Measurements from ENCODE around the gene CHSY3. TPM values are rescaled to one million over a fixed set of nuclear protein-coding genes. Genes with fewer than 3 reads are reported as not detected.

CHSY3 gene
- total RNA-seq, 1 experiment from 2014 or later: 0.24 TPM

- Histone ChIP-seq H3K36me3 (no peaks in the 10 kb centered on the region), H3K9me3 (replicated peaks) (no peaks in the 10 kb centered on the region), H3K4me3 (no peak overlapping the region), H3K4me1 (replicated peaks) (no peaks in the 10 kb centered on the region), H3K27ac (no peak overlapping the region), H3K27me3 (replicated peaks) (no peaks in the 10 kb centered on the region)
- DNase-seq (ENCODE audit: low read depth in 1 of 2, low spot score in 2 of 2): no peak
These were observed 61.8 kb downstream of the CHSY3 start for GRCh38 chr5:129966071-129966470.

- no peak for DNase-seq (ENCODE audit: low read depth in 1 of 2, low spot score in 2 of 2)
- Histone ChIP-seq H3K27ac (no peak overlapping the region), H3K9me3 (replicated peaks) (no peaks in the 10 kb centered on the region), H3K36me3 (no peaks in the 10 kb centered on the region), H3K4me3 (no peak overlapping the region), H3K4me1 (replicated peaks) (no peaks in the 10 kb centered on the region), H3K27me3 (replicated peaks) (no peaks in the 10 kb centered on the region)
These were observed 67.4 kb downstream of the CHSY3 start for GRCh38 chr5:129971714-129972113.

- Histone ChIP-seq H3K27me3 (replicated peaks) (no peaks in the 10 kb centered on the region), H3K4me3 (no peak overlapping the region), H3K27ac (no peak overlapping the region), H3K36me3 (no peaks in the 10 kb centered on the region), H3K4me1 (replicated peaks) (no peaks in the 10 kb centered on the region), H3K9me3 (replicated peaks) (no peaks in the 10 kb centered on the region)
- no peak for DNase-seq (ENCODE audit: low read depth in 1 of 2, low spot score in 2 of 2)
These were observed 68.3 kb downstream of the CHSY3 start for GRCh38 chr5:129972465-129973141.

GRCh38 chr5:129973716-129974426, 69.6 kb downstream of the CHSY3 start:
- H3K36me3 ChIP-seq: no peaks in the 10 kb centered on the region
- H3K27ac ChIP-seq: no peak overlapping the region
- H3K27me3 ChIP-seq (replicated peaks): no peaks in the 10 kb centered on the region
- H3K9me3 ChIP-seq (replicated peaks): no peaks in the 10 kb centered on the region
- H3K4me1 ChIP-seq (replicated peaks): no peaks in the 10 kb centered on the region
- DNase-seq (ENCODE audit: low read depth in 1 of 2, low spot score in 2 of 2): no peak
- no peak overlapping the region for H3K4me3 ChIP-seq

- DNase-seq (ENCODE audit: low read depth in 1 of 2, low spot score in 2 of 2): no peak
These were observed 73.5 kb downstream of the CHSY3 start for GRCh38 chr5:129977810-129978209.

GRCh38 chr5:129978270-129978669, 74.0 kb downstream of the CHSY3 start:
- H3K4me3 ChIP-seq: no peak overlapping the region
- H3K4me1 ChIP-seq (replicated peaks): no peaks in the 10 kb centered on the region
- no peaks in the 10 kb centered on the region for H3K36me3 ChIP-seq
- no peaks in the 10 kb centered on the region for H3K27me3 ChIP-seq (replicated peaks)
- DNase-seq (ENCODE audit: low read depth in 1 of 2, low spot score in 2 of 2): no peak
- no peak overlapping the region for H3K27ac ChIP-seq
- H3K9me3 ChIP-seq (replicated peaks): no peaks in the 10 kb centered on the region

More at GRCh38 chr5:129977810-129978209, 73.5 kb downstream of the CHSY3 start:
- Histone ChIP-seq H3K4me3 (no peak overlapping the region), H3K4me1 (replicated peaks) (no peaks in the 10 kb centered on the region), H3K27ac (no peak overlapping the region), H3K36me3 (no peaks in the 10 kb centered on the region), H3K9me3 (replicated peaks) (no peaks in the 10 kb centered on the region), H3K27me3 (replicated peaks) (no peaks in the 10 kb centered on the region)

GRCh38 chr5:129988453-129988852, 84.2 kb downstream of the CHSY3 start:
- Histone ChIP-seq H3K9me3 (replicated peaks) (no peaks in the 10 kb centered on the region), H3K4me3 (no peak overlapping the region), H3K4me1 (replicated peaks) (no peaks in the 10 kb centered on the region), H3K36me3 (no peaks in the 10 kb centered on the region), H3K27me3 (replicated peaks) (no peaks in the 10 kb centered on the region), H3K27ac (no peak overlapping the region)
- DNase-seq (ENCODE audit: low read depth in 1 of 2, low spot score in 2 of 2): no peak

- no peaks in the 10 kb centered on the region for H3K36me3 ChIP-seq
- no peaks in the 10 kb centered on the region for H3K9me3 ChIP-seq (replicated peaks)
- H3K27me3 ChIP-seq (replicated peaks): no peaks in the 10 kb centered on the region
- no peak overlapping the region for H3K4me3 ChIP-seq
- H3K4me1 ChIP-seq (replicated peaks): no peaks in the 10 kb centered on the region
- no peak overlapping the region for H3K27ac ChIP-seq
- DNase-seq (ENCODE audit: low read depth in 1 of 2, low spot score in 2 of 2): no peak
These were observed 87.5 kb downstream of the CHSY3 start for GRCh38 chr5:129991780-129992179.

- no peaks in the 10 kb centered on the region for H3K36me3 ChIP-seq
- H3K4me3 ChIP-seq: no peak overlapping the region
- H3K9me3 ChIP-seq (replicated peaks): no peaks in the 10 kb centered on the region
- DNase-seq (ENCODE audit: low read depth in 1 of 2, low spot score in 2 of 2): no peak
- no peak overlapping the region for H3K27ac ChIP-seq
- no peaks in the 10 kb centered on the region for H3K4me1 ChIP-seq (replicated peaks)
- H3K27me3 ChIP-seq (replicated peaks): no peaks in the 10 kb centered on the region
These were observed 92.6 kb downstream of the CHSY3 start for GRCh38 chr5:129996896-129997295.

- DNase-seq (ENCODE audit: low read depth in 1 of 2, low spot score in 2 of 2): no peak
- Histone ChIP-seq H3K27ac (no peak overlapping the region), H3K4me3 (no peak overlapping the region), H3K27me3 (replicated peaks) (no peaks in the 10 kb centered on the region), H3K36me3 (no peaks in the 10 kb centered on the region), H3K9me3 (replicated peaks) (no peaks in the 10 kb centered on the region), H3K4me1 (replicated peaks) (no peaks in the 10 kb centered on the region)
These were observed 96.2 kb downstream of the CHSY3 start for GRCh38 chr5:130000460-130000859.

- no peak overlapping the region for H3K4me3 ChIP-seq
- H3K36me3 ChIP-seq: no peaks in the 10 kb centered on the region
- DNase-seq (ENCODE audit: low read depth in 1 of 2, low spot score in 2 of 2): no peak
These were observed 97.9 kb downstream of the CHSY3 start for GRCh38 chr5:130002183-130002582.

GRCh38 chr5:130002876-130003275, 98.6 kb downstream of the CHSY3 start:
- Histone ChIP-seq H3K9me3 (replicated peaks) (no peaks in the 10 kb centered on the region), H3K4me3 (no peak overlapping the region), H3K36me3 (no peaks in the 10 kb centered on the region), H3K4me1 (replicated peaks) (no peaks in the 10 kb centered on the region), H3K27ac (no peak overlapping the region), H3K27me3 (replicated peaks) (no peaks in the 10 kb centered on the region)
- DNase-seq (ENCODE audit: low read depth in 1 of 2, low spot score in 2 of 2): no peak

More at GRCh38 chr5:130002183-130002582, 97.9 kb downstream of the CHSY3 start:
- Histone ChIP-seq H3K27me3 (replicated peaks) (no peaks in the 10 kb centered on the region), H3K4me1 (replicated peaks) (no peaks in the 10 kb centered on the region), H3K9me3 (replicated peaks) (no peaks in the 10 kb centered on the region), H3K27ac (no peak overlapping the region)

- peaks cover 14% of the 10 kb centered on the region for H3K9me3 ChIP-seq (replicated peaks)
These were observed 107.7 kb downstream of the CHSY3 start for GRCh38 chr5:130011986-130012385.

GRCh38 chr5:130017173-130017572, 112.9 kb downstream of the CHSY3 start:
- Histone ChIP-seq H3K4me3 (no peak overlapping the region), H3K27me3 (replicated peaks) (no peaks in the 10 kb centered on the region), H3K36me3 (no peaks in the 10 kb centered on the region), H3K27ac (no peak overlapping the region), H3K4me1 (replicated peaks) (no peaks in the 10 kb centered on the region), H3K9me3 (replicated peaks) (peaks cover 6% of the 10 kb centered on the region)
- no peak for DNase-seq (ENCODE audit: low read depth in 1 of 2, low spot score in 2 of 2)

More at GRCh38 chr5:130011986-130012385, 107.7 kb downstream of the CHSY3 start:
- no peaks in the 10 kb centered on the region for H3K27me3 ChIP-seq (replicated peaks)
- no peak overlapping the region for H3K4me3 ChIP-seq
- no peak overlapping the region for H3K27ac ChIP-seq
- DNase-seq (ENCODE audit: low read depth in 1 of 2, low spot score in 2 of 2): no peak
- H3K36me3 ChIP-seq: no peaks in the 10 kb centered on the region
- no peaks in the 10 kb centered on the region for H3K4me1 ChIP-seq (replicated peaks)

Data from SJSA1 (cell line).